H1 (cell line): ENCODE data around the gene LMTK2. TPM values are rescaled to one million over a fixed set of nuclear protein-coding genes. Genes with fewer than 3 reads are reported as not detected.

Experiments used
- CTCF ChIA-PET: fragments of 300-600 bp; sonication (Branson Sonifier 250); formaldehyde crosslinking; loops from one replicate; lab custom pipeline; 2021; ENCODE audit not compliant: partially characterized antibody; lab: Charles Lee
- POLR2A ChIA-PET: fragments of 300-600 bp; sonication (Branson Sonifier 250); formaldehyde crosslinking; loops from one replicate; lab custom pipeline; 2021; ENCODE audit warnings: inconsistent platforms; ENCODE audit not compliant: partially characterized antibody; lab: Charles Lee
- DNase-seq, 2 experiments: peaks; one replicate each; pipeline versions ENCODE4 v3.0.0 to v3.0.0-alpha.2; 2010 to 2022; ENCODE audit warnings: low spot score in 2 of 2, low read depth in 1 of 2, mixed read lengths in 1 of 2
- FAIRE-seq: peaks from 2 replicates; lab custom pipeline; 2011; peaks lifted over from hg19 to GRCh38; lab: Jason Lieb, UNC
- H2AFZ ChIP-seq: 2 replicates; pipeline ENCODE4 v1.8.1; 2012; ENCODE audit warnings: low read length, inconsistent platforms
- H2AK5ac ChIP-seq: 2 replicates; pipeline ENCODE4 v1.6.1; 2013; ENCODE audit warnings: low read depth, low read length
- H2BK120ac ChIP-seq: replicated peaks from 2 replicates; pipeline ENCODE3; 2013; ENCODE audit warnings: low read depth, low read length, inconsistent platforms
- H2BK12ac ChIP-seq: 2 replicates; pipeline ENCODE4 v1.6.1; 2013; ENCODE audit warnings: low read depth, low read length
- H2BK15ac ChIP-seq: 2 replicates; pipeline ENCODE4 v1.6.1; 2013; ENCODE audit warnings: low read length
- H2BK20ac ChIP-seq: 2 replicates; pipeline ENCODE4 v1.6.1; 2013; ENCODE audit warnings: low read length
- H2BK5ac ChIP-seq: 2 replicates; pipeline ENCODE4 v1.6.1; 2013; ENCODE audit warnings: low read depth, low read length
- H3K14ac ChIP-seq: 2 replicates; pipeline ENCODE4 v1.6.1; 2013; ENCODE audit warnings: inconsistent platforms; ENCODE audit not compliant: insufficient read length
- H3K18ac ChIP-seq: 2 replicates; pipeline ENCODE4 v1.6.1; 2013; ENCODE audit warnings: low read length; ENCODE audit errors: extremely low read depth
- H3K23ac ChIP-seq: 2 replicates; pipeline ENCODE4 v1.6.1; 2013; ENCODE audit warnings: inconsistent platforms; ENCODE audit not compliant: insufficient read length
- H3K23me2 ChIP-seq: 2 replicates; pipeline ENCODE4 v1.6.1; 2013; ENCODE audit warnings: low read depth, low read length
- H3K27ac ChIP-seq: 2 replicates; pipeline ENCODE4 v1.6.1; 2011; ENCODE audit warnings: low read depth, low read length, inconsistent platforms
- H3K27me3 ChIP-seq, 4 experiments: replicated peaks in 1 of 4; 1 replicate in 1 of 4; 2 replicates in 3 of 4; pipeline versions ENCODE4 v1.6.1 to v1.8.1; 2011 to 2013; ENCODE audit warnings: low read length in 3 of 4, mild to moderate bottlenecking in 3 of 4, inconsistent platforms in 2 of 4, mixed read lengths in 2 of 4, moderate library complexity in 1 of 4; ENCODE audit not compliant: control insufficient read depth in 3 of 4, insufficient read depth in 3 of 4; ENCODE audit errors: extremely low read depth in 1 of 4
- H3K36me3 ChIP-seq, 4 experiments: 2 replicates each; pipeline versions ENCODE4 v1.6.1 to v1.8.1; 2011 to 2013; ENCODE audit warnings: mild to moderate bottlenecking in 4 of 4, low read length in 3 of 4, moderate library complexity in 2 of 4, control low read depth in 1 of 4, inconsistent platforms in 1 of 4; ENCODE audit not compliant: insufficient read depth in 4 of 4, control insufficient read depth in 2 of 4
- H3K4ac ChIP-seq: replicated peaks from 2 replicates; pipeline ENCODE3; 2013; ENCODE audit warnings: low read length, low read depth, mixed read lengths, inconsistent platforms; ENCODE audit not compliant: insufficient read length
- H3K4me1 ChIP-seq, 4 experiments: replicated peaks in 1 of 4; 1 replicate in 1 of 4; 2 replicates in 3 of 4; pipeline versions ENCODE4 v1.6.1 to v1.8.1; 2011 to 2013; ENCODE audit warnings: low read length in 3 of 4, inconsistent platforms in 2 of 4, mixed read lengths in 1 of 4; ENCODE audit not compliant: insufficient read depth in 4 of 4, control insufficient read depth in 3 of 4
- H3K4me2 ChIP-seq, 2 experiments: 2 replicates each; pipeline versions ENCODE4 v1.6.1 to v1.8.1; 2011 to 2013; ENCODE audit warnings: low read depth in 2 of 2, low read length in 2 of 2, control low read depth in 1 of 2, inconsistent platforms in 1 of 2, mild to moderate bottlenecking in 1 of 2; ENCODE audit not compliant: insufficient read depth in 1 of 2
- H3K4me3 ChIP-seq, 4 experiments: fragments of 200-600, 300-600 bp in 1 of 4; sonication (generic), shearing (Covaris generic), sonication (Bioruptor Twin) in 1 of 4; 2 replicates each; pipeline versions ENCODE4 v1.5.1 to v1.8.1; 2011 to 2016; ENCODE audit warnings: low read length in 4 of 4, low read depth in 3 of 4, control low read depth in 2 of 4, inconsistent platforms in 2 of 4, mild to moderate bottlenecking in 2 of 4, mixed read lengths in 1 of 4, moderate library complexity in 1 of 4; ENCODE audit not compliant: insufficient read depth in 2 of 4; ENCODE audit errors: extremely low read depth in 1 of 4
- H3K56ac ChIP-seq: replicated peaks from 2 replicates; pipeline ENCODE3; 2013; ENCODE audit warnings: low read depth, mild to moderate bottlenecking, mixed read lengths, low read length, inconsistent platforms; ENCODE audit not compliant: insufficient read length
- H3K79me1 ChIP-seq: 2 replicates; pipeline ENCODE4 v1.6.1; 2013; ENCODE audit warnings: low read depth, low read length, control low read depth
- H3K79me2 ChIP-seq, 2 experiments: 2 replicates each; pipeline versions ENCODE4 v1.6.1 to v1.8.1; 2012 to 2013; ENCODE audit warnings: low read length in 2 of 2, mild to moderate bottlenecking in 2 of 2, inconsistent platforms in 1 of 2; ENCODE audit not compliant: insufficient read depth in 2 of 2, control insufficient read depth in 1 of 2
- H3K9ac ChIP-seq, 4 experiments: replicated peaks in 1 of 4; 1 replicate in 1 of 4; 2 replicates in 3 of 4; pipeline versions ENCODE4 v1.6.1 to v1.8.1; 2011 to 2013; ENCODE audit warnings: low read depth in 3 of 4, low read length in 3 of 4, control low read depth in 2 of 4, mild to moderate bottlenecking in 2 of 4, moderate library complexity in 2 of 4, inconsistent platforms in 1 of 4; ENCODE audit errors: extremely low read depth in 1 of 4
- H3K9me3 ChIP-seq, 2 experiments: 2 replicates each; pipeline versions ENCODE4 v1.6.1 to v1.8.1; 2012 to 2013; ENCODE audit warnings: mild to moderate bottlenecking in 2 of 2, moderate library complexity in 2 of 2, control low read depth in 1 of 2, inconsistent platforms in 1 of 2, low read depth in 1 of 2, low read length in 1 of 2, mixed read lengths in 1 of 2; ENCODE audit not compliant: insufficient read depth in 2 of 2
- H4K20me1 ChIP-seq, 2 experiments: replicated peaks in 1 of 2; 2 replicates each; pipeline versions ENCODE3 to v1.8.1; 2011 to 2013; ENCODE audit warnings: inconsistent platforms in 2 of 2, low read length in 2 of 2, mild to moderate bottlenecking in 1 of 2; ENCODE audit not compliant: insufficient read depth in 2 of 2, control insufficient read depth in 1 of 2
- H4K5ac ChIP-seq: 2 replicates; pipeline ENCODE4 v1.6.1; 2013; ENCODE audit warnings: low read length, low read depth, mixed read lengths, inconsistent platforms; ENCODE audit not compliant: insufficient read length
- H4K8ac ChIP-seq: 2 replicates; pipeline ENCODE4 v1.8.0; 2013; ENCODE audit warnings: mild to moderate bottlenecking, moderate library complexity, low read length, inconsistent platforms; ENCODE audit not compliant: insufficient read depth; ENCODE audit errors: extremely low read depth
- H4K91ac ChIP-seq: replicated peaks from 2 replicates; pipeline ENCODE3; 2013; ENCODE audit warnings: low read length, mixed read lengths, inconsistent platforms; ENCODE audit not compliant: insufficient read length
- KDM1A ChIP-seq: fragments of 200-600, 300-600 bp; sonication (generic); IDR thresholded peaks from 2 replicates; pipeline ENCODE4 v1.7.1; 2016; ENCODE audit warnings: mild to moderate bottlenecking, low read length, borderline replicate concordance
- WGBS, 2 experiments: shearing (Covaris generic) in 1 of 2; methylation state at CpG; one replicate each; pipeline versions ENCODE4 v1.1.6 to v1.1.7; 2013 to 2015; ENCODE audit warnings: low lambda C conversion rate in 2 of 2, mixed read lengths in 2 of 2, inconsistent platforms in 1 of 2, low coverage in 1 of 2, missing lambda C conversion rate in 1 of 2; ENCODE audit not compliant: insufficient replicate concordance in 2 of 2, insufficient coverage in 1 of 2, insufficient read length in 1 of 2; ENCODE audit errors: extremely low coverage in 1 of 2, missing lambda C conversion rate in 1 of 2; 5-methylcytosine and 5-hydroxymethylcytosine counted together
- polyA plus RNA-seq, 7 experiments: library from polyadenylated mRNA; depleted of rRNA in 3 of 7; stranded (reverse) in 5 of 7; unstranded in 2 of 7; fragments of >200 nt in 5 of 7; fragments of 200-250 nt in 2 of 7; gene quantifications; 1 replicate in 5 of 7; 2 replicates in 1 of 7; 4 replicates in 1 of 7; pipeline versions ENCODE4 v1.2.1 to v1.2.3, GENCODE V29; 2011 to 2013; ENCODE audit warnings: missing spikeins in 2 of 7, mixed read lengths in 2 of 7
- total RNA-seq: library from RNA; stranded (reverse); fragmentation: NEBNext Ultra II Directional; extraction: Animal tissue kit (Norgen Biotek cat#: 25700); gene quantifications from 2 replicates; pipeline ENCODE4 v1.2.1, GENCODE V29; 2021

LMTK2 gene
- total and polyA plus RNA-seq, 2 of the 8 experiments (the other 6 are each of a cell fraction or from before 2014, with no cell fraction given), result 9.7 to 30.7 TPM

- Histone ChIP-seq H3K27me3 (no peaks in the 10 kb centered on the region), H3K18ac (no peak overlapping the region), H3K4ac (no peak overlapping the region), H3K4me1 (no peaks in the 10 kb centered on the region; a peak in 1 of 7 replicates), H3K4me3 (no peak overlapping the region), H3K9me3 (no peaks in the 10 kb centered on the region), H2BK5ac (no peak overlapping the region), H3K36me3 (no peaks in the 10 kb centered on the region), H2BK15ac (no peak overlapping the region), H2BK120ac (no peak overlapping the region), H3K23me2 (no peaks in the 10 kb centered on the region), H3K9ac (no peak overlapping the region), H3K56ac (no peak overlapping the region), H4K8ac (no peak overlapping the region), H3K27ac (no peak overlapping the region), H2BK12ac (no peak overlapping the region), H3K23ac (no peak overlapping the region), H2BK20ac (no peak overlapping the region), H3K79me2 (no peaks in the 10 kb centered on the region), H2AK5ac (no peak overlapping the region), H3K79me1 (no peaks in the 10 kb centered on the region), H3K14ac (no peak overlapping the region), H4K5ac (no peak overlapping the region), H4K20me1 (no peaks in the 10 kb centered on the region), H2AFZ (no peak overlapping the region), H4K91ac (no peak overlapping the region), H3K4me2 (no peak overlapping the region)
- CTCF ChIA-PET, result interaction anchor here (1.1 to 1.4 kb wide), 2 partner anchors 34 to 111 kb away, joined by 3 to 9 read pairs; no protein-coding TSS in a partner anchor
- 92% methylated on average over 2 of the region's 2 CpGs; no CpG with 5 or more reads in 1 of the 2 experiments for WGBS, 2 experiments
- no peak for DNase-seq
- POLR2A ChIA-PET, result no interaction called here
- FAIRE-seq, result no peak
- TF ChIP-seq KDM1A, result 0 out of 2 replicates have a peak, but pooled peaks have one; percentile 24
Observed at GRCh38 chr7:98057157-98057556, 49.5 kb upstream of the LMTK2 start.
